Nucleus accumbens (tissue), 56 donors: ENCODE data around the gene SLC41A3.

ENCODE experiments used
- DNase-seq, 56 donors: peaks; one replicate each; lab custom pipeline; 2025; lab: John Stamatoyannopoulos, UW

Gene SLC41A3

GRCh38 chr3:126033051-126033745 lies 50.7 kb downstream of the SLC41A3 start:
- DNase-seq, result no peak

GRCh38 chr3:126031981-126032471 lies 51.9 kb downstream of the SLC41A3 start:
- no peak for DNase-seq

DNA sequence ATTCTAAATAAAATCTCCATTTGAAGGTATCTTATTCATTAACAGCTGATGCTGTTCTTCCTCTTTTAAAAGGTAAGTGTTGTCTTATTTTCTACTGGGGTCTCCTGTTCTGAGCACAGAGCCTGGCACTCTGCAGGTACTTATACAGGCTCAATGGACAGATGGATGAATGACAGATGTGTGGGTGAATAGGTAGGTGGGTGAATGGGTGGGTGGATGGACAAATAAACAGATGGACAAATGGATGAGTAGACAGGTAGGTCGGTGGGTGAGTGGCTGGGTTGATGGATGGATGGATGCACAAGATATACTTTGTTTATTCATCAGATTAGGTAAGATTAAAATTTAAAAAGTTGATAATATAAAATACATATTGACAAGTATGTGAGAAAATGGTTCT lies 53.5 kb downstream of the SLC41A3 start:
- DNase-seq, result no peak

DNA sequence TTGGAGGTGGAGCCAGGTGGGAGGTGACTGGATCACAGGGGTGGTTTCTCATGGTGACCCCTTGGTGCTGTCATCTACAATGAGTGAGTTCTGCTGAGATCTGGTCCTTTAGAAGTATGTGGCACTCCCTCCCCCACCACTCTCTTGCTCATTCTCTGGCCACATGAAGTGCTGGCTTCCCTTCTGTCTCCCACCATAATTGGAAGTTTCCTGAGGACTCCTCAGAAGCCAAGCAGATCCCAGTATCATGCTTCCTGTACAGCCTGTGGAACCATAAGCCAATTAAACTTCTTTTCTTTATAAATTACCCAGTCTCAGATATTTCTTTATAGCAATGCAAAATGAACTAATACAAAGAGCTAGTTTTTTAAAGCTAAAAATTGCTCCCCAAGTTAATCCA lies 54.7 kb downstream of the SLC41A3 start:
- DNase-seq, result no peak

DNA sequence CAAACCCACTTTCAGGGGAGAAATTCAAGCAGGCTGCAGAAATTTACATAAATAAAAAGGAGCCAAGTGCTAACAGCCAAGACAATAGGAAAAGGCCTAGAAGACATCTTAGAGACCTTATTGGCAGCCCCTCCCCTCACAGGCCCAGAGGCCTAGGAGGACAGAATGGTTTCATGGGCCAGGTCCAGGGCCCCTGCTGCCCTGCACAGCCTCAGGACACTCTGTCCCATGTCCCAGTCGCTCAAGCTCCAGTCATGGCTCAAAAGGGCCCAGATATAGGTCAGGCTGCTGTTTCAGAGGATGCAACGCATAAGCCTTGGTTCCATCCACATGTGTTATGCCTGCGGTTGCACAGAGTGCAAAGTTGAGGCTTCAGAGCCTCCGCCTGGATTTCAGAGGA lies 55.8 kb downstream of the SLC41A3 start:
- no peak for DNase-seq

DNA sequence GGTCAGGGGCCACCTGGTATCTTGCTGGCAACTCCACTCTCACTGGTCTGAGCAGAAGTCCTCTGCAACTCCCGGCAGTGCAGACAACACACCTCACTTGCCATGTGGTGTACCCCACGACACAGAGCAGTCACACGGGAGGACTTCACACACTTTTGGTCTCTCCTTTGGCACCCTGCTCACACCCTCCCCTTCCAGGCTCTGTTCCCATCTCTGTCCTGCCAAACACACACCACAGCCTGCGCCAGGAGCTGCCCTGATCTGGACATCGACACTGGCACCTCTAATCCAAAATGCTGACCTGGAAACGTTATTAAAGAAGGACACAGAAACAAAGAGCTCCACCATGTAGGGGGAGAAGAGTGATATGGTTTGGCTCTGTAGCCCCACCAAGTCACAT lies 57.2 kb downstream of the SLC41A3 start:
- DNase-seq, result no peak

- DNase-seq, result no peak
These were observed 57.6 kb downstream of the SLC41A3 start for GRCh38 chr3:126026277-126026751.

- DNase-seq, result no peak
These were observed 58.1 kb downstream of the SLC41A3 start for GRCh38 chr3:126025862-126026261.

DNA sequence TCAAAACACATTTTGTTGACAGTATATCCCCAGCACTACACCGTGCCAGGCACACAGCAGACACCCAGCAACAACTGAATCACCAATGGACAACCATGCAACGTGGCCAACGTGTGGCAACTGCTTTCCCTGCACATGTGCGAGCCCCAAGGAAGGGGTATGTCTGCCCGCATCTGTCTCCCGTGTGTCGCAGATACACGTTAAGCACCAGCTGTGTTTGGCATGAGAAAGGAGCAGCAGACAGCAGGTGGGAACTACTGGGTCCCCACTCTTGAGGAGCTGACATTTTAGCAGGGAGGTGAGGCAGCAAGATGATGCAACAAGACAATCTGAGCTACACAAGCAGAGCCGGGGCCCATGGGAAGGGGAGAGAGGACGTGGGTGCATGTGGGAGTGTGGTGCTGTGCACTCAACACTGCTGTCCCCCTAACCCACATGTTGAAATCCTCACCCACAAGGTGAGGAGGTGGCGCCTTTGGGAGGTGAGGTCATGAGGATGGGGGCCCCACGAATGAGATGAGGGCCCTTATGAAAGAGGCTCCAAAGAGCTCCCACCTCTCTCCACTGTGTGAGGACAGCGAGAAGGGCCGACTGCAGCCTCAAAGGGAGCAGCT lies 58.7 kb downstream of the SLC41A3 start:
- DNase-seq, result no peak

GRCh38 chr3:126024049-126024854 lies 59.7 kb downstream of the SLC41A3 start:
- no peak for DNase-seq

DNA sequence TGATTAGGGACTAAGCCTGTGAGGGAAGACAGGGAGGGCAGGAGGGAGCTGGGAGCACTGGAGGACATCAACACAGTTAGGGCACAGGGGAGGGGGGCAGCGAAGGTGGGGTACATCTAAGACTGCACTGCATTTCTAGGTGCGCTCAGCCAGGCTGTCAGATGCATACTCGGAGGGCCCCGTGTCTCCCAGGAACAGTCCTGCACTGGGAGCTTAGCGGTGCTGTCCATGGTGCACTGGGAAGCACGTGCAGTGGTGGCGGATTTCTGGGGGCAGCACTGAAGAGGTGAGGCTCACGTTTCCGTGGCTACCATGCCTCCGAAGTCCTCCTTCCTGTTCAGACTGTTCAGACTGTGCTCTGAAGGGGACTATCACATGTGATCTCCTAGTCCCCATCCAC lies 60.5 kb downstream of the SLC41A3 start:
- DNase-seq, result no peak

GRCh38 chr3:126022741-126023359 lies 61.1 kb downstream of the SLC41A3 start:
- no peak for DNase-seq

DNA sequence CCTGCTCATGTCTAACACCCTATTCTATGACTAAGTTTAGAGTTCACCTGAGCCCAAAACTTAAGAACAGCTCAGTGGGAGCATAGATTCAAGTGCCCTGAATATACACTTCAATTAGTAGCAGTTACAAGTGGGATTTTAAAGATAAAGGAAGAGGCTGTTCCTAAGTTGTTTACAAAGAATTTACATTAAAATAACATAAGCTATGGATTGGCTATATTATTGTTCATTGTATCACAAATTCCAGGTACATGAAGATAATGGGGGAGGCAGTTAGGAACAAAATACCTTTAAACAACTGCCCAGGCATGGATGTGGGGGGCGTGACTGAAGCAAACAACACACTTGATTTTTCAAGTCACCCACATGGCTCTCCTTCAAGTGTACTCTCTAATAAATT lies 62.2 kb downstream of the SLC41A3 start:
- DNase-seq, result no peak

DNA sequence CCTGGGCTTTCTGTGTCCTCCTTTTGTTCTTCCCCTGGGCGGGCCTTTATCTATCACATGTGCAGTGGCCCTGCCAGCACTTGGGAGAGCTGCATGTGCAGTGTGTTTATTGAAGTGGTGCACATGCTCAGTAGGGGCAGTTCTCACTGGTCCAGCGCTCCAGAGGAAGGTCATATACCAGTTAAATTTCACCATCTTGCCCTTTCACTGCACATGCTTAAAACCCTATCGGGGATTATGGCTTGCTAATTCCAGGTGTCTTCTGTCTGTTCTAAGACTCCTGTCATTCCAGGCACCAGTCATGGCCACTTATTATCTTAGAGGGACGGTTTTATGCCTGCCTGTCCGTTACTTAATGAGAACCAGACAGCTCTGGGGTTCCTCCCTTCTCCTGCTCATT lies 62.7 kb downstream of the SLC41A3 start:
- DNase-seq, result no peak

- DNase-seq, result no peak
These were observed 64.2 kb downstream of the SLC41A3 start for GRCh38 chr3:126019683-126020082.

GRCh38 chr3:126018995-126019394 lies 64.9 kb downstream of the SLC41A3 start:
- no peak for DNase-seq

GRCh38 chr3:126018545-126018944 lies 65.4 kb downstream of the SLC41A3 start:
- no peak for DNase-seq

- DNase-seq, result no peak
These were observed 66.6 kb downstream of the SLC41A3 start for GRCh38 chr3:126017362-126017761.

DNA sequence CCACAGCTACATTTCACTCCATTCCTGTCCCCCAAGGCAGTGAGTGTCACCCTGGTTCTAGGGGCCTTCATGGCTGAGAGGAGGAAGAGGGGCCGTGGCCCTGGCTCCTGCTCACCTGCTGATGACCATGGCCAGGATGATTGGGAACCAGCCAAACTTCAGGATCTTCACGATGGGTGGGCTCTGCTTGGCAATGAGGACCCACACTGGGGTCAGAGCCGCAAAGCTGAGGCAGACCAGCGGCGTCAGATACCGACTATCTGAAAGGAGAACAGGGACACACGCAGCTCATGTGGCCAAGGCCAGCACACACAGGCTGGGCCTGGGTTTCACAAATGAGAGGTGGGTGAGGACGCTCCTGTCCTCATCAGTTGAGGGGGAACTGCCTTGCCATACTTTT lies 67.3 kb downstream of the SLC41A3 start:
- DNase-seq, result no peak

DNA sequence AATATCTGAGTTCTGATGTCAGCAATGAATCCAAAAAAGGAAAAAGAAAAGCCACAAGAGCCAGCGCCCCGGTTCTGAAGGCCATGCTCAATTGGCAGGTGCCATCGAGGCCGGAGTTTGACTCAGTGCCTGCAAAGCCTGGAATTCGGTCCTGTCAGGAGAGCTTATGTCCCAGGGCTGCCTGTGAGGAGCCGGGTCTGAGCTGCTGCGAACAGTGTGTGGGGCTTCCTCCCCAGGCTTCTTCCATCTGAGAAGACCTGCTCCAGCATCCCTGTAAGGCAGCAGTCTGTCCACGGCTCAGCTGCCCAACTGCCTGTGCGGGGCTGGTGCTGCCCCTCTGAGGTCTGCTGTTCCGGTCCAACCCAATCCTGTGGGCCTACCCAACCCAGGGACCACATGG lies 68.8 kb downstream of the SLC41A3 start:
- DNase-seq, result no peak

DNA sequence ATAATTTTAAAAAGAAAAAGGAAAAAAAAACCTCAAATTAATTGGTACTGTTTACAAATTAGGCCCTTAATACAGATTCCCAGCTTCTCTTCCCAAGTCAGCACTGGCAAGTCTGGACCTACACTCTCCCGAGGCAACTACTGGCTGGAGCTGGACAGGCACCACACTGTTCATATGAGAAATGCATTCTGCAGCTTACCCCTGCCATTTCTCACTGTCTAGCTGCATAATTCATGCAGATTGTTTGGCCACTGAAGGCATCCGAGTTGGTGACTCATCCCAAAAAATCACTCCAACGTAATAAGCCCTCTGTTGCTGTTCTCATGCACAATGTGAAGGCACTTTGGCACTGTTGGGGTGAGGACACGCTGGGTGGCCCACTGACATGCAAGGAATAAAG lies 69.7 kb downstream of the SLC41A3 start:
- DNase-seq, result no peak
